Measurements from ENCODE around the gene MYF5.

MYF5 gene

GRCh38 chr12:80756875-80757274 is 40.2 kb downstream of the MYF5 start:
- DNase-seq (ENCODE audit: low read depth in 1 of 2, low spot score in 1 of 2): no peak

DNA sequence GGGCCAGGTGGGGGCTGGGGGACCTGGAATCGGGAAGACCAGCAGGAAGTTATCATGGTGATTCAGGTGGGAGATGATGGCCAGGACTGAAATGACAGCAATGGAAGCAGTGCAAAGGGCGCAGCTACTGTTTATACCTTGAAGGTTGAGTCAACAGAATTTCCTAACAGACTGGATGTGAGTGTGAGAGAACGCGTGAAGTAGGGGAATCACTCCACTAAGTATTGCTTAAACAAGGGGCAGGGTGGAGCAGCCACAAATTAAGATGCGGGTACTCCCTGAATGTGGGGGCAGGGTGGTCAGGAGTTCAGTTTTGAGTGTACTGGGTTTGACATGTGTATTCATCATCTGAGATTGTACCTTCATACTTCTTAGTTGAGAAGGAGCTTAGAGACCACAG is 45.1 kb downstream of the MYF5 start:
- no peak for DNase-seq (ENCODE audit: low read depth in 1 of 2, low spot score in 1 of 2)

- DNase-seq (ENCODE audit: low read depth in 1 of 2, low spot score in 1 of 2): no peak
Measured at GRCh38 chr12:80763874-80764273, 47.2 kb downstream of the MYF5 start.

- DNase-seq (ENCODE audit: low read depth in 1 of 2, low spot score in 1 of 2): no peak
Measured at GRCh38 chr12:80766210-80766609, 49.5 kb downstream of the MYF5 start.

- DNase-seq (ENCODE audit: low read depth in 1 of 2, low spot score in 1 of 2): no peak
Measured at GRCh38 chr12:80766897-80767296, 50.2 kb downstream of the MYF5 start.

Measured in activated T-helper 1 cell treated with anti-CD3 and anti-CD28 coated beads, Interleukin-2, amount 50 U/mL, for 16 hours (primary cell).